ENCODE data around the gene IGF2BP1.

IGF2BP1 gene

GRCh38 chr17:48995304-48995973 lies 1.7 kb upstream of the IGF2BP1 start:
- no peak for DNase-seq (ENCODE audit: low read depth)
- TF ChIP-seq CTCF (IDR thresholded peaks at IDR 0.05; ENCODE audit: insufficient read depth, low read depth, low read length, missing control alignments) = no peak
- H3K4me3 ChIP-seq (ENCODE audit: low read depth, low read length) = no peak overlapping the region

GRCh38 chr17:48995974-48996721 lies 1.0 kb upstream of the IGF2BP1 start:
- DNase-seq (ENCODE audit: low read depth) = no peak
- TF ChIP-seq CTCF (IDR thresholded peaks at IDR 0.05; ENCODE audit: insufficient read depth, low read depth, low read length, missing control alignments) = no peak
- H3K4me3 ChIP-seq (ENCODE audit: low read depth, low read length) = peak overlapping the region; percentile 46

- TF ChIP-seq CTCF (IDR thresholded peaks at IDR 0.05; ENCODE audit: insufficient read depth, low read depth, low read length, missing control alignments) = no peak
- peak overlapping the region; percentile 46 for H3K4me3 ChIP-seq (ENCODE audit: low read depth, low read length)
- DNase-seq (ENCODE audit: low read depth) = no peak
These were observed 473 bp upstream of the IGF2BP1 start for GRCh38 chr17:48996722-48997102.

- DNase-seq (ENCODE audit: low read depth) = no peak
- peak overlapping the region; percentile 46 for H3K4me3 ChIP-seq (ENCODE audit: low read depth, low read length)
- TF ChIP-seq CTCF (IDR thresholded peaks at IDR 0.05; ENCODE audit: insufficient read depth, low read depth, low read length, missing control alignments) = no peak
These were observed 822 bp downstream of the IGF2BP1 start for GRCh38 chr17:48997827-48998586.

GRCh38 chr17:48998587-48999440 lies 1.6 kb downstream of the IGF2BP1 start:
- no peak for TF ChIP-seq CTCF (IDR thresholded peaks at IDR 0.05; ENCODE audit: insufficient read depth, low read depth, low read length, missing control alignments)
- peak overlapping the region; percentile 46 for H3K4me3 ChIP-seq (ENCODE audit: low read depth, low read length)
- DNase-seq (ENCODE audit: low read depth) = no peak

- H3K4me3 ChIP-seq (ENCODE audit: low read depth, low read length) = no peak overlapping the region
These were observed 3.8 kb downstream of the IGF2BP1 start for GRCh38 chr17:49000943-49001342.

More at GRCh38 chr17:49000943-49001342, 3.8 kb downstream of the IGF2BP1 start:
- TF ChIP-seq CTCF (IDR thresholded peaks at IDR 0.05; ENCODE audit: insufficient read depth, low read depth, low read length, missing control alignments) = no peak
- DNase-seq (ENCODE audit: low read depth) = no peak

Measured in GM12865 (cell line).